Effector memory CD8-positive, alpha-beta T cell (primary cell): ENCODE data around the gene MPP3.
A peak's percentile ranks its signal among the peaks of the same experiment; 100 is the strongest.

ENCODE experiments used
- ATAC-seq: fragments of 150-1000 bp; cut with Tn5 transposase; replicated peaks from 2 replicates; pipeline ENCODE4 v1.10.0; 2021; ENCODE audit warnings: mild to moderate bottlenecking, moderate library complexity
- DNase-seq, 3 experiments: peaks; one replicate each; pipeline ENCODE4 v3.0.0; 2021
- H3K27ac Mint-ChIP-seq, 2 donors: one replicate each; pipeline ENCODE4 v1.8.0; 2022; ENCODE audit warnings: mild to moderate bottlenecking in 2 of 2, mixed read lengths in 2 of 2, moderate library complexity in 2 of 2
- H3K27me3 Mint-ChIP-seq, 2 donors: one replicate each; pipeline ENCODE4 v1.8.0; 2022; ENCODE audit warnings: mixed read lengths in 2 of 2
- H3K36me3 Mint-ChIP-seq: one replicate; pipeline ENCODE4 v1.8.0; 2022; ENCODE audit warnings: mild to moderate bottlenecking, moderate library complexity, mixed read lengths; ENCODE audit not compliant: insufficient read depth
- H3K4me1 Mint-ChIP-seq, 2 donors: one replicate each; pipeline ENCODE4 v1.8.0; 2022; ENCODE audit warnings: low read depth in 2 of 2, mixed read lengths in 2 of 2
- H3K4me3 Mint-ChIP-seq, 2 donors: one replicate each; pipeline ENCODE4 v1.8.0; 2022; ENCODE audit warnings: mild to moderate bottlenecking in 2 of 2, mixed read lengths in 2 of 2, moderate library complexity in 2 of 2
- H3K9me3 Mint-ChIP-seq, 2 donors: one replicate each; pipeline ENCODE4 v1.8.0; 2022; ENCODE audit warnings: mixed read lengths in 2 of 2

Gene MPP3

DNA sequence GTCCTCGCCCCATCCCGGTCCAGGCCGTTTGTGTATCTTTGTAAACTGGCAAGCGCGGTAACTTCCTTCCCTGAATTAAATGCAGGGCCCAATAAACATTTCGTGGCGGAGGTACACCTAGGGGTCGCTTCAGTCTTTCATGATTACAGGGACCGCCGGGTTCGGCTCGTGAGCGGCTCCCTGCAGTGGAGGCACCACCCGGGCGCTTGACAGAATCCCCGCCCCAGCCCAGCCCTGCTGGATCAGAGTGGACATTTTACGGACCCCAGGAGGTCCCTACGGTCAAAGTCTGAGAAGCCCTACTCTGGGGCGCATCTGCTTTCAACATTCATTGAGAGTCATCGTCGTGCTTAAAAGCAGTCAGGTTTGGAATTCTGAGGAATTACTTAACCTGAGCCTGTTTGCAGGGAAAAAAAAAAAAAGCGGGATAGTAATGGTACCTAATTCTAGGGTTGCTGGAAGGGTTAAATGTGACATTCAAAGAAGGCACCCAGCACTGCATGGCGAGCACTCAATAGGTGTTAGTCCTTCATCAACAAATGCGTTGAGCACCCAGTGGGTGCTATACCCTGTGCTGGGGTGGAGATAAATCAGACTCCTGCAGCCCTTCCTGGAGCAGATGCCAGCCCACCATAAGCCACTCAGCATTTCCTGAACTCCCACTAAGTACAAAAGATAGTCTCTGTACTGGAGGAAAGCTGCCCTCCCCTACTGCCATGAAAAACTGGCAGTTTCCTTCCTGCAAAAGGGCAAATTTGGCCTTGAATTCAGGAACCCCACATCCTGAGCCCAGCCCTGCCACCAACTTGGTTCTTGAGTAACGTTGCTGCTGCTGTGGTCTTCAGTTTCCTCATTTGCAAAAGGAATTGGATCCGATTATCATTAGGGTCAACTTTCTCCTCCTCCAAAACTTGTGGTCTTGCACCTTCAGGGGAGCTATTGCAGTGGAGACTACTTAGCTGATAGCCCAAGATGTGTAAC, 53.5 kb downstream of the MPP3 start:
- Mint-ChIP-seq H3K4me1 (peaks cover 0 to 7% of the 10 kb centered on the region in 2 donors), H3K4me3 (peak overlapping the region; percentile 79 to 82), H3K9me3 (no peaks in the 10 kb centered on the region), H3K36me3 (no peaks in the 10 kb centered on the region), H3K27ac (no peak overlapping the region), H3K27me3 (peaks cover 40 to 44% of the 10 kb centered on the region in 2 donors)
- ATAC-seq, result peak; percentile 46
- peak in 1 of 3 experiments; percentile 17 for DNase-seq

GRCh38 chr17:43778337-43779144, 54.4 kb downstream of the MPP3 start, which contains the start of gene DUSP3:
DUSP3 (minus strand) TSS chr17:43778977; CDS start chr17:43778924, 53 bp downstream.
- ATAC-seq (peak; percentile 96), DNase-seq (peak; percentile 56 to 73 (median 68))
- H3K9me3 Mint-ChIP-seq, result no peaks in the 10 kb centered on the region
- H3K27me3 Mint-ChIP-seq, result peaks cover 34 to 35% of the 10 kb centered on the region in 2 donors
- peaks cover 2% of the 10 kb centered on the region for H3K36me3 Mint-ChIP-seq
- H3K4me1 Mint-ChIP-seq, result peaks cover 2 to 7% of the 10 kb centered on the region in 2 donors
- peak within 1 kb of the TSS; percentile 29 to 74 for H3K27ac Mint-ChIP-seq
- peak within 1 kb of the TSS; percentile 79 to 82 for H3K4me3 Mint-ChIP-seq

DNA sequence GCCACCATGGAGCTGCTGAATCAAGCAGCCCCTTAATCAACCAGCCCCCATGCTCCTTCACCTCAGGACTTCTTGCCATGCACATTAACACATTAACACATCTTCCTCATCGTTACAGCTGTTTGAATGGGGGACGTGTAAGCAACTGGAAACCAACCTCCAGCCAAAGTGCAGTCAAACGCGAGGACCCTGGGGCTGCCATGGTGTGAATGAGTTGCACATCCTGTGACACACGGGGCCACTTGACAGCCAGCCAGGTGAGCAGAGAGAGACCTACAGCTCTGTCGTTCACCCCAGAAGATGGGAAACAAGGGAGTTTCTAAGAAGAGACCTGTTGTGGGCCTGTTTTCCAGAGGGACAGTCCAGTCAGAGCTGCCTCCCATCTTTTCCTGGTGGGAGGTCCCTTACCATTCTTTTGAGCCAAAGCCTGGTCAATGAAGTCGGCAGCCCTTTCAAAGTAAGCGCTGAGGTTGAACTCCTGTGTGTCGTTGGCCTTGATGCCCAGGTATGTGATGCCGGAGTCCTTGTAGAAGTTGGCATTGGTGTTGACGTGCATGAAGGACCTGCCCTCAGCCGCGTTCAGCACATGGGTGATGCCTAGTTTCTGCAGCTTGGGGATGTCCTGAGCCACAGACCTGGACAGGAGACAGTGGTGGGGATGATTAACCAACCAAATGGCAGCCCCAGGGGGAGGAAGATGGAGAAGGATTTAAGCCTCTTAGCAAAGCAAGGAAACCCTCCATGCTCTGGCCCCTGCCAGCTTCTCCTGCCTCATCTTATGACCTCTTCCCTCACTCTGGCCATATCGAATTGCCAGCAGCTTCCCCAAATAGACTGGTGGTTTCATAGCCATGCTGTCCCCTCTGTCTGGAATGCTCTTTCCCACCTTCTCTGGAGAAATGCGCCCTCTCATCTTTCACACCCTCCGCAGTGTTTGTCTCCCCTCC, 58.4 kb downstream of the MPP3 start:
- Mint-ChIP-seq H3K9me3 (no peaks in the 10 kb centered on the region), H3K4me1 (peaks cover 4 to 8% of the 10 kb centered on the region in 2 donors), H3K4me3 (no peak overlapping the region), H3K27me3 (no peaks in the 10 kb centered on the region), H3K36me3 (peaks cover 4% of the 10 kb centered on the region), H3K27ac (no peak overlapping the region)
- ATAC-seq (no peak), DNase-seq (no peak)

DNA sequence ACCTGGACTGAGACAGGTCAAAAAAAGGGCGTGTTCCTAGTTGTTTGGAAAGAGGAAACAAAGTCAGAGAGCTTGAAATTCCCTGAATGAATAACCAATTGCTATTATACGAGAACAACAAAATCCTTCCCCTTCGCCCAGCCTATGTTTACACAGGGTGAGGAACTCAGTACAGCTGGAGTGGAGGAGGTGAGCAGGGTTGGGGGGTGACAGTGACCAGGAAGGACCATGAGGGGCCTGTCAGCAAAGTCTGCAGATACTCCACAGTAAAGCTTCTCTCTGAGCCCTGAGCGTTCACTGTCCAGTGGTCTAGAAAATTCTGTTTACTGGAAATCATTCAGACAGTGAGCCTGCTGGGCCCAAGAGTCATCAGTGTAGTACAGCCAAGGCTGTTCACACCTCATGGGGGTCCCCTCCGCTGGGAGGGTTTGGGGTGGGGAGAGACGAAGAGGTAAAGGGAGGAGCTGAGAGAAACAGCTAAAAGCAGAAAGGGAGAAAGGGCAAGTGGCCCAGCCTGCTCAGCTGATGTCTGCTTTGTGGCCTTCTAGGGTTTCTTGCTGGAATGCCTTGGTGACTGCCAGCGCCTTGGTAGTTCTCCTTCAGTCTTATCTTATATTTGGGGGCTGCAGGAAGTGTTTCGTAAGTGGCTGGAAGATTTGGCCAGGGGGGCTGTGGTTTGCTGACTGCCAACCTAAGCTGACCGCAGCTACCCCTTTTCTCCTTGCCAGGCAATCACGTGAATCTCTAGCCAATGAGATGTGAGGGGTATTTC, 59.9 kb downstream of the MPP3 start:
- H3K4me3 Mint-ChIP-seq, result peak overlapping the region; percentile 8 to 52
- no peaks in the 10 kb centered on the region for H3K9me3 Mint-ChIP-seq
- ATAC-seq (no peak), DNase-seq (no peak)
- H3K27me3 Mint-ChIP-seq, result no peaks in the 10 kb centered on the region
- H3K27ac Mint-ChIP-seq, result peak overlapping the region; percentile 16 to 26
- peaks cover 0 to 8% of the 10 kb centered on the region in 2 donors for H3K4me1 Mint-ChIP-seq
- H3K36me3 Mint-ChIP-seq, result peaks cover 4% of the 10 kb centered on the region

DNA sequence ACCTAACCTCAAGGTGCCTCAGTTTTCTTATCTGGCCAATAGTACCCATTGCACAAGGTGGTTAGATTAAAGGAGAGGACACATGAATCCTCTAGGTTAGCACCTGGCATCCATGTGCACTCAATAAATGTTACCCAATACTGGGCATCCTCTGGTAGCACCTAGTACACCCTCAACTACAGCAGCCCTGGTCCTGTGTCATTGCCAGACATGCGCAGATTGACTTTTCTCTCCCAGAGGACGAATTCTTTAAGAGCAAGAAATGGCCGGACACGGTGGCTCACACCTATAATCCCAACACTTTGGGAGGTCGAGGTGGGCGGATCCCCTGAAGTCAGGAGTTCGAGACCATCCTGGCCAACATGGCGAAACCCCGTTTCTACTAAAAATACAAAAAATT, 61.5 kb downstream of the MPP3 start:
- ATAC-seq (no peak), DNase-seq (no peak)
- Mint-ChIP-seq H3K4me3 (no peak overlapping the region), H3K27ac (no peak overlapping the region), H3K27me3 (no peaks in the 10 kb centered on the region), H3K4me1 (peaks cover 0 to 8% of the 10 kb centered on the region in 2 donors), H3K9me3 (no peaks in the 10 kb centered on the region), H3K36me3 (peaks cover 8% of the 10 kb centered on the region)

GRCh38 chr17:43770957-43771356, 62.0 kb downstream of the MPP3 start:
- no peak overlapping the region for H3K4me3 Mint-ChIP-seq
- peaks cover 8% of the 10 kb centered on the region for H3K36me3 Mint-ChIP-seq
- ATAC-seq, result no peak
- H3K9me3 Mint-ChIP-seq, result no peaks in the 10 kb centered on the region
- H3K4me1 Mint-ChIP-seq, result peaks cover 0 to 8% of the 10 kb centered on the region in 2 donors
- DNase-seq, result no peak
- no peak overlapping the region for H3K27ac Mint-ChIP-seq
- peaks cover 0 to 4% of the 10 kb centered on the region in 2 donors for H3K27me3 Mint-ChIP-seq

- no peak overlapping the region for H3K27ac Mint-ChIP-seq
- peaks cover 8% of the 10 kb centered on the region for H3K36me3 Mint-ChIP-seq
- no peak for DNase-seq
- H3K27me3 Mint-ChIP-seq, result peaks cover 0 to 4% of the 10 kb centered on the region in 2 donors
- H3K9me3 Mint-ChIP-seq, result no peaks in the 10 kb centered on the region
- H3K4me1 Mint-ChIP-seq, result peaks cover 0 to 8% of the 10 kb centered on the region in 2 donors
- no peak overlapping the region for H3K4me3 Mint-ChIP-seq
- ATAC-seq, result no peak
These were observed 63.1 kb downstream of the MPP3 start for GRCh38 chr17:43769859-43770258.

- Mint-ChIP-seq H3K4me3 (no peak overlapping the region), H3K9me3 (no peaks in the 10 kb centered on the region), H3K27ac (no peak overlapping the region), H3K27me3 (peaks cover 0 to 4% of the 10 kb centered on the region in 2 donors), H3K36me3 (peaks cover 8% of the 10 kb centered on the region), H3K4me1 (peaks cover 0 to 8% of the 10 kb centered on the region in 2 donors)
- no peak for DNase-seq
- no peak for ATAC-seq
These were observed 63.5 kb downstream of the MPP3 start for GRCh38 chr17:43769426-43769825.

GRCh38 chr17:43768943-43769342, 64.0 kb downstream of the MPP3 start:
- H3K27me3 Mint-ChIP-seq, result peaks cover 0 to 4% of the 10 kb centered on the region in 2 donors
- H3K4me1 Mint-ChIP-seq, result peaks cover 0 to 8% of the 10 kb centered on the region in 2 donors
- H3K36me3 Mint-ChIP-seq, result peaks cover 8% of the 10 kb centered on the region
- no peak overlapping the region for H3K4me3 Mint-ChIP-seq
- DNase-seq, result no peak
- no peak overlapping the region for H3K27ac Mint-ChIP-seq
- no peak for ATAC-seq
- no peaks in the 10 kb centered on the region for H3K9me3 Mint-ChIP-seq

- H3K27ac Mint-ChIP-seq, result no peak overlapping the region
- DNase-seq, result no peak
- H3K36me3 Mint-ChIP-seq, result peaks cover 4% of the 10 kb centered on the region
These were observed 64.6 kb downstream of the MPP3 start for GRCh38 chr17:43768382-43768781.

DNA sequence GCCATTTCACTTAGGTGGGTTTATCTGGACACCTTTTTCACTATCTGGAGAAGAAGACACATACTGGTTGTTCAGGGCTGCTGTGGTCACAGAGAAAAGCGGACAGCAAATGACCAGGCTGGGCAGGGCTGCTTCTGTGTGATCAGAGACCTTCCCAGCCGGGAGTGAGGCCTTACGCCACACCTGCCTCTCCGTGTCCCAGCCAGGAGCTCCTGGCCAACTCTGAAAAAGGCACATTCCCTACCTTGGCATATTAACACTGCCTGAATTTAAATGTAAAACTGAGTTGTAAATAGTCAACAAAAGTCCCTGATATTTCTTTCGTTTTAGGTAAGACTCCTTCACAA, 65.3 kb downstream of the MPP3 start:
- DNase-seq, result no peak
- Mint-ChIP-seq H3K27ac (no peak overlapping the region), H3K36me3 (peaks cover 4% of the 10 kb centered on the region), H3K4me3 (no peak overlapping the region), H3K27me3 (peaks cover under 1 to 4% of the 10 kb centered on the region in 2 donors), H3K4me1 (no peaks in the 10 kb centered on the region), H3K9me3 (no peaks in the 10 kb centered on the region)
- no peak for ATAC-seq

More at GRCh38 chr17:43768382-43768781, 64.6 kb downstream of the MPP3 start:
- Mint-ChIP-seq H3K4me1 (peaks cover 0 to 5% of the 10 kb centered on the region in 2 donors), H3K27me3 (peaks cover 0 to 4% of the 10 kb centered on the region in 2 donors), H3K9me3 (no peaks in the 10 kb centered on the region), H3K4me3 (no peak overlapping the region)
- no peak for ATAC-seq

GRCh38 chr17:43767053-43767712, 65.8 kb downstream of the MPP3 start:
- peaks cover 4 to 6% of the 10 kb centered on the region in 2 donors for H3K27me3 Mint-ChIP-seq
- peaks cover 4% of the 10 kb centered on the region for H3K36me3 Mint-ChIP-seq
- ATAC-seq (no peak), DNase-seq (no peak)
- H3K4me1 Mint-ChIP-seq, result no peaks in the 10 kb centered on the region
- no peaks in the 10 kb centered on the region for H3K9me3 Mint-ChIP-seq
- no peak overlapping the region for H3K27ac Mint-ChIP-seq
- no peak overlapping the region for H3K4me3 Mint-ChIP-seq
